ENCODE data around the gene TSEN54.

Gene TSEN54

GRCh38 chr17:75514299-75514918, 1.9 kb upstream of the TSEN54 start:
- H3K4me3 ChIP-seq (ENCODE audit: low read depth, low read length): no peak overlapping the region

GRCh38 chr17:75514919-75515495, 1.3 kb upstream of the TSEN54 start:
- peak overlapping the region; percentile 90; the same call in 1 of the 2 replicates for H3K4me3 ChIP-seq (ENCODE audit: low read depth, low read length)
- TF ChIP-seq CTCF (IDR thresholded peaks at IDR 0.05; ENCODE audit: insufficient read depth, low read depth, low read length, missing control alignments): no peak
- DNase-seq (ENCODE audit: low read depth): no peak

More at GRCh38 chr17:75514299-75514918, 1.9 kb upstream of the TSEN54 start:
- no peak for TF ChIP-seq CTCF (IDR thresholded peaks at IDR 0.05; ENCODE audit: insufficient read depth, low read depth, low read length, missing control alignments)
- no peak for DNase-seq (ENCODE audit: low read depth)

- peak; percentile 96 for TF ChIP-seq CTCF (IDR thresholded peaks at IDR 0.05; ENCODE audit: insufficient read depth, low read depth, low read length, missing control alignments)
- DNase-seq (ENCODE audit: low read depth): peak; percentile 82
- peak within 1 kb of the TSS; percentile 90 for H3K4me3 ChIP-seq (ENCODE audit: low read depth, low read length)
These were observed 653 bp upstream of the TSEN54 start, which contains the start of gene CASKIN2 for GRCh38 chr17:75515496-75516254. Gene CASKIN2, minus strand, starts transcription at chr17:75515537. Its CDS starts 1,733 bp downstream, at chr17:75513804.

- peak; percentile 42 for DNase-seq (ENCODE audit: low read depth)
- TF ChIP-seq CTCF (IDR thresholded peaks at IDR 0.05; ENCODE audit: insufficient read depth, low read depth, low read length, missing control alignments): no peak
- peak overlapping the region; percentile 60 for H3K4me3 ChIP-seq (ENCODE audit: low read depth, low read length)
These were observed 430 bp downstream of the TSEN54 start for GRCh38 chr17:75516619-75517296.

GRCh38 chr17:75517297-75517865, 1.1 kb downstream of the TSEN54 start:
- peak; percentile 62 for DNase-seq (ENCODE audit: low read depth)
- H3K4me3 ChIP-seq (ENCODE audit: low read depth, low read length): peak overlapping the region; percentile 60
- peak; percentile 19 for TF ChIP-seq CTCF (IDR thresholded peaks at IDR 0.05; ENCODE audit: insufficient read depth, low read depth, low read length, missing control alignments)

GRCh38 chr17:75518201-75518600, 1.9 kb downstream of the TSEN54 start:
- peak; percentile 67 for DNase-seq (ENCODE audit: low read depth)
- no peak overlapping the region for H3K4me3 ChIP-seq (ENCODE audit: low read depth, low read length)
- no peak for TF ChIP-seq CTCF (IDR thresholded peaks at IDR 0.05; ENCODE audit: insufficient read depth, low read depth, low read length, missing control alignments)
